ENCODE measurements around the gene MCOLN1.

The MCOLN1 gene

GRCh38 chr19:7524523-7524922, 2.1 kb downstream of the MCOLN1 start:
- no peak for DNase-seq (ENCODE audit: low read depth)
- no peak overlapping the region for H3K4me3 ChIP-seq (ENCODE audit: low read depth, low read length)
- TF ChIP-seq CTCF (conservative IDR thresholded peaks at IDR 0.05; ENCODE audit: low read depth, low read length): no peak

- TF ChIP-seq CTCF (conservative IDR thresholded peaks at IDR 0.05; ENCODE audit: low read depth, low read length): no peak
- DNase-seq (ENCODE audit: low read depth): no peak
- H3K4me3 ChIP-seq (ENCODE audit: low read depth, low read length): no peak overlapping the region
These were observed 2.7 kb downstream of the MCOLN1 start for GRCh38 chr19:7524992-7525739.

GRCh38 chr19:7526059-7526929, 3.9 kb downstream of the MCOLN1 start:
- no peak for TF ChIP-seq CTCF (conservative IDR thresholded peaks at IDR 0.05; ENCODE audit: low read depth, low read length)
- DNase-seq (ENCODE audit: low read depth): no peak
- H3K4me3 ChIP-seq (ENCODE audit: low read depth, low read length): no peak overlapping the region

GRCh38 chr19:7527516-7528191, 5.2 kb downstream of the MCOLN1 start:
- TF ChIP-seq CTCF (conservative IDR thresholded peaks at IDR 0.05; ENCODE audit: low read depth, low read length): no peak
- DNase-seq (ENCODE audit: low read depth): no peak
- no peak overlapping the region for H3K4me3 ChIP-seq (ENCODE audit: low read depth, low read length)

GRCh38 chr19:7528192-7528519, 5.7 kb downstream of the MCOLN1 start:
- no peak for TF ChIP-seq CTCF (conservative IDR thresholded peaks at IDR 0.05; ENCODE audit: low read depth, low read length)
- DNase-seq (ENCODE audit: low read depth): no peak
- no peak overlapping the region for H3K4me3 ChIP-seq (ENCODE audit: low read depth, low read length)

GRCh38 chr19:7528522-7529245, 6.3 kb downstream of the MCOLN1 start:
- no peak for TF ChIP-seq CTCF (conservative IDR thresholded peaks at IDR 0.05; ENCODE audit: low read depth, low read length)
- H3K4me3 ChIP-seq (ENCODE audit: low read depth, low read length): no peak overlapping the region
- DNase-seq (ENCODE audit: low read depth): no peak
